ENCODE results near the gene ROCK2.
"Not testable (repeated sequence)": the region's sequence is repeated elsewhere in the genome, so short reads cannot be mapped to it uniquely, and the experiment has no call there.

Gene ROCK2

DNA sequence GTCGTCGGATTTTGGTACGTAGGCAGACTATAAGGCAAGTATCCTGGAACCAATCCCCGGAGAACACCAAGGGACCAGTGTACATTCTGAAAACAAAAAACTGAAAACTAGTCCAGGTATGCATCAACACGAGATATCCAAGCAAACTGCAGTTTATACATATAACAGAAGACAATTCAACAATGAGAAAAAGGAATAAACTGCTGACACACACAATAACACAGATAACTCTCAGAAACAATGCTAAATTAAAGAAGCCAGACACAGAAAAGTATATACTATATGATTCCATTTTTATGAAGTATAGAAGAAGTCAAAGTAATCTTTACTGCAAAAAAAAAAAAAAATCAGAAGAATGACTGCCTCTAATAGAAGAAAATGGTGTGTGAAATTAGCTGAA lies 5.9 kb downstream of the ROCK2 start:
- no peak for DNase-seq

DNA sequence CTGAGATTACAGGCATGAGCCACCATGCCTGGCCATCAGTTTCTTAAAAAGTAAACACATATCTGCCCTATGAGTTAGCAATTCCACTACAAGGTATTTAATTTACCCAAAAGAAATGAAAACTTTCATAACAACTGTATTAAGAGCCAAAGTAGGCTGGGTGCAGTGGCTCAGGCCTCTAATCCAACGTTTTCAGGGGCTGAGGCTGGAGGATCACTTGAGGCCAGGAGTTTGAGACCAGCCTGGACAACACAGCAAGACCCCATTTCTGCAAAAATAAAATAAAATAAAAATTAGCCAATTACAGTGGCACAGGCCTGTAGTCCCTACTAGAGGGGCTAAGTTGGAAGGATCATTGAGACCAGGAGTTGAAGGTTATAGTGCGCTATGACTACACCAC lies 6.5 kb downstream of the ROCK2 start:
- DNase-seq, result no peak

DNA sequence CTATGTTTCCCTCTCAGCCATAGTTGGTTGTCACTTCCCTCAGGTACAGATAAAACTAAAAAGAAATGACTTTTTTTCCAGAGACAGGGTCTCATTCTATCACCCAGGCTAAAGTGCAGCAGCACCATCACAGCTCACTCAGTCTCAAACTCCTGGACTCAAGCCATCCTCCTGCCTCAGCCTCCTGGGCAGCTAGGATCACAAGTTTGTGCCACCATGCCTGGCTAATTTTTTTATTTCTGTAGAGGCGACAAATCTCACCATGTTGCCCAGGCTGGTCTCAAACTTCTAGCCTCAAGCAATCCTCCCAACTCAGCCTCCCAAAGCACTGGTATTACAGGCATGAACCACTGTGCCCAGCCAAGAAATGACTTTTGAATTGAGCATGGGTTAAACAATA lies 8.2 kb downstream of the ROCK2 start:
- no peak for DNase-seq

DNA sequence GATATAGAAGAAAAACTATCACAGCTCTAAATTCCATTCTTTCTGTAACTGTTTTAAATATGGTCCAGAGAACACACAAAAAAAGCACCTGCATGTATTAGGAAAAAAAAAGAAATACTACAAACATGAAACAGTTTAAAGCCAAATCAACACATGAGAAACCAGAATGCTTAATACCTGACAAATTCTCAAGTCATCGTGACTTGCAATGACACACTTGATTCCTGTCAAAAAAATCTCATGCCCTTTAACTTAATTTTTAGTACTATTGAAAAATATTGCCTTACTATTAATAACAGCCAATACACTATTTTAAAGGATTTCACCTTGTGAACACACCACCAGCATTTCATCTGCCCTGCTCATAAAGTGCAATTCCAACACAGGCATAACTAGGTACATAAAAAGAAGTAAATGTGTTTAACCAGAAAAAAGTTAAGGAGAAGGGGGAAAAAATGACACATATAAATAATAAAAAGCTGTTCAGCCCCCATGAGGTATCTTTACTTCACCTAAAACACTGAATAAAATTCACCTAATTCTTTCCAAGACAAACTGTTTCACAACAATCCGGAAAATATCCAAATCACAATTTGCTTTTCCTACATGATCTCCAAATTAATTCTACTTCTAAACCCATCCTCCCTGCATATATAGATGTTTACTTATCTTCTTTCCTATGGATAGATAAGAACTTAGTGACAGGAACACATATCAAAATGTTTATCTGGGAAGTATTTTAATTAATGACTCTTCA lies 10.8 kb downstream of the ROCK2 start:
- no peak for DNase-seq

DNA sequence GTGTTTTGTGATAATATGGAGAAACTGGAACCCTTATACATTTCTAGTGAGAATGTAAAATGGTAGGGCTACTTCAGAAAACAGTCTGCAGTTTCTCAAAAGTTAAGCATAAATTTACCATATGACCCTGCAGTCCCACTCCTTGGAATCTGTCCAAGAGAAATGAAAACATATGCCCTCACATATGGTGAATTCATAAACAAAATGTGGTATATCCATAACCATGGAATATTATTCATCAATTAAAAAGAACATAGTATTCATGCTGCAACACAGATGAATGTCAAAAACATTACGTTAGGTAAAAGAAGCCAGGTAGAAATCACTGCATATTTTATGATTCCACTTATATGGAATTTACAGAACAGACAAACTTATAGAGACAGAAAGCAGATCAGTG lies 11.8 kb downstream of the ROCK2 start:
- no peak for DNase-seq

DNA sequence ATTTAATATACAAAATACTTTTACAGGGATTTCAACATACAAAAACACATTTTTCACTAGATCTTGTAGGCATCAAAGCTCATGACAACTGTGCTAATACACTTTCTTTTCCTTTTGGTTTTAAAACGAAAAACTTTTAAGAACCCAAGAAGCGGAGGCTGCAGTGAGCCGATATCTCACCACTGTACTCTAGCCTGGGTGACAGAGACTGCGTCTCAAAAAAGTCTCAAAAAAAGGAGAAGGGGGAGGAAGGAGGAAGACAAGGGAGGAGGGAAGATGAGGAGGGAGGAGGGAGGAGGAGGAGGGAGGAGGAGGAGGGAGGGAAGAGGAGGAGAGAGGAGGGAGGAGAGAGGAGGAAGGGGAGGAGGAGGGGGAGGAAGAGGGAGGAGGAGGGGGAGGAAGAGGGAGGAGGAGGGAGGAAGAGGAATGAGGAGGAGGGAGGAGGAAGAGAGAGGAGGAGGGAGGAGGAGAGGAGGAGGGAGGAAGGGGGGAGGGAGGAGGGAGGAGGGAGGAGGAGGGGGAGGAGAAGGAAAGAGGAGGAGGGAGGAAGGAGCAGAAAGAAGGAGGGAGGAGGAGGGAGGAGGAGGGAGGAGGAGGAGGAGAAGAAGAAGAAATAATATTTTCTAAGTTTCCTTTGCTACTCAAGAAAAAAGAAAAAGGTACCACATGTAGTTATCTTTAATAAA lies 13.8 kb downstream of the ROCK2 start:
- no peak for DNase-seq

DNA sequence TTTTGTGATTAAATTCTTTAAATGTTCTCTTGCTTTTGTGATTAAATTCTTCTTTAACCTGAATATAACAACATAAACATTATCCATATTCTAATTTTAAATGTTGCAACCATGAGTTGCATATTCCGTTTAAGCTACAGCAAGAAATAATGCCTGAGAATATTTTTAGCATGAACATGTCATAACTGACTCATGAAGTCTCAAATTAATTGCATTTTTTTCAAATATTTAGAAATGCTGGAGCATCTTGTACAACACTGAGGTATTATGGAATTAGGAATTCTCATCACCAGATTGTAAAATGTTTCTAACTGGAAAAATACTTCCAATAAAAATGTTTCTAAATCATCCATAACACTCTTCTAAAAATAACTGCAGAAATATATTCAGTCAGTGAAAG lies 14.7 kb downstream of the ROCK2 start:
- DNase-seq, result no peak

DNA sequence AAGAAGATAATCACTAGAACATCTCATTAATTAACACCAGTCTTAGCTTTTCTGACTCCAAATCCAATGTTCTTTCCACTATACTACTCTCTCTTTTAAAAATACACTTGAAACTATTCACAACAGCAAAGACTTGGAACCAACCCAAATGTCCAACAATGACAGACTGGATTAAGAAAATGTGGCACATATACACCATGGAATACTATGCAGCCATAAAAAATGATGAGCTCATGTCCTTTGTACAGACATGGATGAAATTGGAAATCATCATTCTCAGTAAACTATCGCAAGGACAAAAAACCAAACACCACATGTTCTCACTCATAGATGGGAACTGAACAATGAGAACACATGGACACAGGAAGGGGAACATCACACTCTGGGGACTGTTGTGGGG lies 15.9 kb downstream of the ROCK2 start:
- DNase-seq, result not testable (repeated sequence)

DNA sequence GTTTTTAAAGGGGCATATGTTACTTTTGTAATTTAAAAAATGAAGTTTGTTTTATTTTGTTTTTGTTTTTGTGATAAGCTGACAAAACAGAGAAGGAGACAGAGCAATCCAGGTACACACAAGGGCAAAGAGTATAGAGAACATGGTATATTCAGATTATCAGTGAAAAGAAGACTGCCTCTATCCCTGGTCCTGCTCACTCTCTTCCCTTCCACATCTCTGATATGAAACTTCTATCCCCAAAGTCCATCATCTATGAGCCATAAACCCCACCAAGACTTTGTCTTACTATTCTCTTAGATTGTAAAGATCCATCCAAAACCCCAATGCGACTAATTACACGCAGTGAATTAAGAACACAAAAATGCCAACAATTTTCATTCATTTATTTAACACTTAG lies 16.6 kb downstream of the ROCK2 start:
- no peak for DNase-seq

DNA sequence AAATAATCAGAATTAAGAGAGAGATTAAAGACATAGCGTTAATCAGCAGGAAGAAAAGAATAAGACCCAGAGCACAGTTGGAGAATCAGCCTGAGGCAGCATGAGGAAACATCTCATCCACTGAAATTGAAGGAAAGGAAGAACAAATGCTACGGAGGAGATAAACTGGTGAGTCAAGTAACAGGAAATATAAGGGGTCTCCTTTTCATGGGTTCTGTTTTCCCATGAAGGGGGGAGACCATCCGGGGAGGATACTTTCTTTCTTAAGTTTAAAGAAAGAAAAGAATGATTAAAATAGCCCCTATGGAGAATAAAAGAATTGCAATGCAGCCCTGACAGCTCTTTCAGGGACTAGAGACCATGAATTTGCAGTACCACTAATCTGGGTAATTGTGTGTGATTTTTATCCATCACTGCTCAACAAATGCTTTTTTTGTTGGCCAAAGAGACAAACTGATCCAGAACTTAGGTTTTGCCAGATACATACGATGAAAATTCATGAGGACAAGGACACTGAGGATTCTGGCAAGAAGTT lies 17.7 kb downstream of the ROCK2 start:
- no peak for DNase-seq

DNA sequence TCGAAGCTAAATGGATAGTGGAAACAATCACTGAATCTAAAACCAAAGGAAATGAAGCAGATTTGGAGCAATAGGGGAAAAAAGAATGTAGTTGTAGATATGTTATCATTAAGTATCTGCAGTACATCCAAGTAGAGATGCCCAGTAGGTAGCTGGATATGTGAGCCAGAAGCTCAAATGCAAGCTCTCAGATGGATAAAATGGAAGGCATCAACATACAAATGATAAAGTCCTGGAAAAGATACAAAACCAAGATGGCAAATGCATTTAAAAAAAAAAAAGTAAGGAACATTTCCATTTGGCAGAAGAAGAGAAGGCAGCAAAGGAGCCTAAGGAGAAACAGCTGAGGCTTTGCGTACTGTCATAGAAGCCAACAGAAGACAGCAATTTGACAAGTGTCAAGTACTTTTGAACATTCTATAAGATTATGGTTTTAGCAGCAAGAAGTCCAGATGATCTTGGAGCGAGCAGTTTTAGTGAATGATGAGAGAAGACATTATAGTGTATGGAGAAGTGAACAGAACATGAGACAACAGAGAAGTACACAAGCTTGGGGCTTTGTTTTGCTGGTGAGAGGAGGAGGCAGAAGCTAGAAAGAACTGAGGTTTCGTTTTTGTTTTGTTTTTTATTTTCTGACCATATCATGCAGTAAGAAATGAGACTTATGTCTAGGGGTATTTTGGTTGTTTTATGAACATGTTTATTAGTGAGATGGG lies 18.3 kb downstream of the ROCK2 start:
- no peak for DNase-seq

DNA sequence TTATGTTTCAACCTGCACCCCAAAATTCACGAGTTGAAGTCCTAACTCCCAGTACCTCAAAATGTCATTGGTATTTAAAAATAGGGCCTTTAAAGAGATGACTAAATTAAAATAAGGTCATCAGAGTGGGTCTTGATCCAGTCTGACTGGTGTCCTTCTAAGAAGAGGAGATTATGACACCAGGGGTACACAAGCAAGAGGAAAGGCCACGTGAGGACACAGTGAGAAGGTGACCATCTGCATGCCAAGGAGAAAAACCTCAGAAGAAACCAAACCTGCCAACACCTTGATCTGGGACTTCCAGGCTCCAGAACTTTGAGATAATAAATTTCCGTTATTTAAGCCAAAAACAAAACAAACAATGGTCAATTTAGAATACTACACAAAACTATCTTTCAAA lies 22.6 kb downstream of the ROCK2 start:
- no peak for DNase-seq

DNA sequence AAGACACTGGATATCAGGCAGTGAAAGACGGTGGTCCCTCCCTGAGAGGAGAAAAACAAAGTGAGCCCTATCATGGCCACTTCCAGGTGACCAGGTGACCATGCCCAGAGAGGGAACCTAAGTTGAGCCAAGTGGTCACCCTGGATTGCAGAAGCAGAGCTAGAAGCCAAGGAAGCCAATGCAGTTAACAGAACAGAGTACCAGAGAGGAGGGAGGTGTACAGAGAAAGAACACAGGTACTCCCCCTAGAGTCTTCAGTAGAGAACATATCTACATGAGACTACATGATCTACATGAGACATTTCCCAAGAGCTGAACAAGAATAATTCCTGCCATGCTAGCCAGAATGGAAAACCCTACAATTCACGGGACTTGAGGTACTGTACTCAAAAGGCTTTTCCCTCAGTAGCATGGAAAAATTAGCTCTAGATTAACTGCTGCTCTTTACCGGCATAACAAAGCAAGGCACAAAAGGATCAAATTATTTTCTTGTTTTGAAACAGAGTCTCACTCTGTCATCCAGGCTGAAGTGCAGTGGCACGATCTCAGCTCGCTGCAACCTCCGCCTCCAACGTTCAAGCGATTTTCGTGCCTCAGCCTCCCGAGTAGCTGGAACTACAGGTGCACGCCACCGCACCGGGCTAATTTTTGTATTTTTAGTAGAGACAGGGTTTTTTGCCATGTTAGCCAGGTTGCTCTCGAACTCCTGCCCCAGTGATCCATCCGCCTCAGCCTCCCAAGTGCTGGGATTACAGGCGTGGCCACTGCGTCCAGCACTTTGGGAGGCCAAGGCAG lies 23.5 kb downstream of the ROCK2 start:
- DNase-seq, result no peak

DNA sequence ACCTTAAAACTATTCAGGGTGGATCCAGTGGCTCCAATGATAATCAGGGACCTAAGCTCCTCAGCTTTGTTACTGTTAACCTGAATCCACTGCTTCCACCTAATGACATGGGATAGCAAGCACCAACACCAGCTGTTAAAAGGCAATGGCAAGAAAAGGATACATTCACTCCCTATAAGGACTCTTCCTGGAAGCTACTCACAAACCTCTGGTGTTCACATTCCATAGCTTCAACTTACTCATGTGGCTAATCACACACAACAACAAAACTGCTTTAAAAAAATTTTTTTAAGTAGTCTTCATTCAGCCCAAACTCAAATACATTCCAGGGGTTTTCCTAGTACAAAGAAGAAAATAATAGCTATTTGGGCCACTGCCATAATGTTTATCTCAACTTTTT lies 24.5 kb downstream of the ROCK2 start:
- DNase-seq, result no peak

DNA sequence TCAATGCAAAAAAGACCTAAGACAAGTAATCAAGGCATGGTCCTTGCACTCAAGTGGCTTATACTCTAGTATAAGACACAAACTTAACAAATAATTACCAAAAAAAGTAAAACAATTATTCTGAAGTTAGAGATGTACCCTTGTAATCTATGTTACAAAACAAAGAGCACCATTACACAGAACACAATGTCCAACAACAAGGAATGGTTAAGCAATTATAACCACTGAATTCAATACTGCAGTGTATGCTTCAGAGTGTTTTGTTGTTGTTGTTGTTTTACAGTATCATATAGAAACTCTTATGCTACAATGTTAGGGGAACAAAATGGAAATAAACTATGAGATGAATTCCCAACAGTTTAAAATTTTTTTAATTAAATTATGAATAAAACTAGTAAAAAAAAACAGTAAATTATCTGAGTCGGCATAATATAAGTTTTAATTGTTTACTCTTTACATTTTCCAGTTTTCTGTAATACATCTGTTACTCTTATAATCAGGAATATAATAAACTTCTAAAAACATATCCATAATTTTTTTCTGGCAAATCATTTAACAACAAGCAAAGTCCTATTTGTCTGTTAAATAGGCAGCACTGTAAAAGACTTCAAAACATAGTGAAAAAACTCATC lies 29.2 kb downstream of the ROCK2 start:
- DNase-seq, result no peak

DNA sequence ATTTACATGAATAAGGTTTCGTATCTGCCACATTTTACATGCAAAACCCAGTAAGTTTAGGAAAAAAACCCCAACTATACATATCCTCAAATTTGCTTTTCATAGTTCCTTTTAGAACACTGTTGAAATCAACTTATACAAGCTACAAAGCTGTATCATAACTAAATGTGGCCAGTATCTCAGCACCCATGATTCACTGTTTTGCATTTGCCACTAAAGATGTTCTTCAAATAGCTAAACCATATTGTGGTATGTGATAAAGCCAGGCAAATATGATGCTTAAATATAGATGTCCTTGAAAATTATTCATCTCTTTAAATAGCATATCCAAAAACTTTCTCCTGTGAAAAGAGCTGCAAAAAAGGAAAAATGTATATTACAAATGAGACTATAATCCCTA lies 29.9 kb downstream of the ROCK2 start:
- no peak for DNase-seq

DNA sequence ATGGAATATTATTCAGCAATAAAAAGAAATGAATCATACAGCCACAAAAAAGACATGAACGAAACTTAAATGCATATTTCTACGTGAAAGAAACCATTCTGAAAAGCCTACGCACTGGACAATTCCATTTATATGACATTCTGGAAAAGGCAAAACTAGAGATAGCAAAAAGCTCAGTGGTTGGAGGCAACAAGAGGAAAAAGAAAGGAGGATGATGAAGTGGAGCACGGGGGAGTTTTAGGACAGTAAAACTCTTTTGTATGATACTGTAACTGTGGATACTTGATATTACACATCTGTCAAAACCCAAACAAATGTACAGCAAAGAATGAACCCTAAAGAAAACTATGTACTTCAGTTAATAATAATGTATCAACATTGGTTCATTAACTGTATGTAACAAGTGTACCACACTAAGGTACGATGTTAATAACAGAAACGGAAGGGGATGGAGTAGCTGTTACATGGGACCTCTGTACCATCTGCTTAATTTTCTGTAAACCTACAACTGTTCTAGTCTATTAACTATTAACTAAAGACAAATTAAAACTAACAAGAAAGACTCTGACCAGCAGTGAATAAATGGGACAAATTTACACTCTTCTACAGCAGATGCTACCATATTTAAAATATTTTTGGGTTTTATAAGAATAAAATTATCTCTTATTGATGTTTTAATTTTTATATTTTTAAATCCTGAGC lies 31.5 kb downstream of the ROCK2 start:
- DNase-seq, result no peak

DNA sequence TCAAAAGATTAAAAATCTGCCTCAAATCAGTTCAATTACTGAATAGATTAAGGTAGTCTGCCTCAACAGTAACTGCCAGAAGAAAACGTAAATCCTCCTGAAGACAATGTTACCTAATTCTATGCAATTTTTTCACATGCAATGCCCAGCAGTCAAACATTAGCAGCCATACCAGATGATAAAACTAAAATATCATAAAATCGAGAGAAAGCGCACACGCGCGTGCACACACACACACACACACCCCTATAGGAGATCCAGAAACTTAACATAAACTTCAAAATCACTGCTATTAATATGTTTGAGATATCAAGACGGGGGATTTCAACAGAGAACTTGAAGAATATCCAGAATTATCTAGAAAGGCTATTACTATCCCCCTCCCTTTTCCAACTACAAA lies 32.9 kb downstream of the ROCK2 start:
- DNase-seq, result no peak

DNA sequence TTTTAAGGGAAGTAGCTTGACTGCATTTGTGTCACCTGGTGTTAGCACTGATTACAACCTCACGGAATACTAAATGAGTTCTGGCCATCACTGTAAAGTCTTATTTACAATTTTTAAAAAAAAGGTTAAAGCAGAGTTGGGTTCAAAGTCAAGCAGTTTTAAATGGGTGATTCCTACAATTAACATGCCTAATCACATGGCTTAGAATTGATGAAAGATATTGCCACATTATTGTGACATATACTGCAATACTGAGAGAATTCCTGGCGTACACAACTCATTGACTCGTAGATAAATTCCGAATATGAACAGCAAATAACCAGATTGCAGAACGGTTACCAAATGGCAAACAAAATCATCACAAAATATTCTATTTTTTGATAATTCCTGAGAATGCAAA lies 34.2 kb downstream of the ROCK2 start:
- DNase-seq, result no peak

DNA sequence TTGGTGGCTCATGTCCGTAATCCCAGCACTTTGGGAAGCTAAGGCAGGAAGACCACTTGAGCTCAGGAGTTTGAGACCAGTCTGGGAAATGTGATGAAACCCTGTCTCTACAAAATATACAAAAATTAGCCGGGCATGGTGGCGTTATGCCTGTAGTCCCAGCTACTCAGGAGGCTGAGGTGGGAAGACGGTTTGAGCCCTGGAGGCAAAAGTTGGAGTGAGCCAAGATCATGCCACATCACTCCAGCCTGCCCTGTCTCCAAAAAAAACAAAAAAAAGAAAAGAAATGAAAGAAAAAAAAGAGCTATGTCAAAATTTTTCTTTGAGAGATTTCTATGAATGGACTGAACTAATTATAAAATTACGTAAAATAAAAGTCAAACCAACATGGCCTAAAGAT lies 34.7 kb downstream of the ROCK2 start:
- no peak for DNase-seq

DNA sequence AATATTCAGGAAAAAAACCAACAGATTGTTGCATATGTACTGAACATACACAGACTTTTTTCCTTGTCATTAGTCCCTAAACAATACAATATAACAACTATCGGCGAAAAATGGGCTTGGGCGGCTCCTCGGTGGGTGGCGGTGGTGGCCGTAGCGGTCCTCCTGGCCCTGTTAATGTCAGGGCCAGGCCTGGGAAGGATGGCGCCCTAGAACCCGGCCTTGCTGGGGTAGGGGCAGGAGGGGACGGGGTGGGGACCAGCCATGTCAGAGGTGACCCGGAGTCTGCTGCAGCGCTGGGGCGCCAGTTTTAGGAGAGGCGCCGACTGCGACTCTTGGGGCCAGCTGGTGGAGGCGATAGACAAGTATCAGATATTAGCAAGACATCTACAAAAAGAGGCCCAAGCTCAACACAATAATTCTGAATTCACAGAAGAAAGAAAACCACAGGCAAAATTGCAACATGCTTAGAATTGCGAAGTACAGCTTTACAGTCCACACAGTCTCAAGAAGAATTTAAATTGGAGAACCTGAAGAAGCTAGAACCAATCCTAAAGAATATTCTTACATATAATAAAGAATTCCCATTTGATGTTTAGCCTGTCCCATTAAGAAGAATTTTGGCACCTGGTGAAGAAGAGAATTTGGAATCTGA lies 36.5 kb downstream of the ROCK2 start:
- no peak for DNase-seq

All from activated CD8-positive, alpha-beta memory T cell treated with anti-CD3 and anti-CD28 coated beads, Interleukin-2, amount 50 U/mL, for 4 hours (primary cell).